ENCODE measurements around the gene DCP2. TPM values are rescaled to one million over a fixed set of nuclear protein-coding genes. Genes with fewer than 3 reads are reported as not detected.
A peak's percentile ranks its signal among the peaks of the same experiment; 100 is the strongest.

DCP2 gene
- total RNA-seq, 1 experiment from 2014 or later = 176 TPM

DNA sequence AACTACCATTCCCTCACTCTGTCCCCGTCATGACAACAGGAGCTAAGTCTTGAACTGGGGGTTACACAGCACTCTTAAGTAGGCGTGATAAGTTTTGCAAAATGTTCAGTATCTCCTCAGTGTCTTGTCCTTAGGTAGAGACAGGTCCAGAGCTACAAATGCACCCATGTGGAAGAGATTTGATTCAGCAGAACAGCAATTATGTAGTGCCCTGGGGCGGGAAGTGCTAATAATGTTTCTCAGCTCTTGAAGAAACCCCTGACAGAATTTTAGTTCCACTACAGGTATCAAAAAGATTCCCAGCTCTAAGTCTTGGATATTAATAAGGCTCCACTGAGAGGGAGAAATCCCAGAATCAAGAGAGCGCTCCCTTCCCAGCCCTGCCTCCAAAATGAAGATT lies 49.6 kb downstream of the DCP2 start:
- H3K14ac ChIP-seq (ENCODE audit: insufficient read depth, low read length) = no peak overlapping the region
- no peak overlapping the region for H3K27ac ChIP-seq (ENCODE audit: insufficient read length, low read depth, low read length)
- H3K18ac ChIP-seq (ENCODE audit: insufficient read length, low read depth, low read length) = no peak overlapping the region
- H3K4me1 Mint-ChIP-seq = peaks cover 15% of the 10 kb centered on the region in 2 experiments
- no peak overlapping the region for H4K8ac ChIP-seq (replicated peaks; ENCODE audit: insufficient read length, low read depth, low read length)
- H3K79me1 ChIP-seq (ENCODE audit: insufficient read depth, low read depth, low read length, poor library complexity, severe bottlenecking) = no peaks in the 10 kb centered on the region
- H4K20me1 ChIP-seq (ENCODE audit: control insufficient read depth, insufficient read depth, insufficient read length) = no peaks in the 10 kb centered on the region
- H2BK120ac ChIP-seq (ENCODE audit: low read depth, low read length, poor library complexity, severe bottlenecking) = no peak overlapping the region
- peak overlapping the region in 1 of 3 experiments; percentile 19; a peak in 1 of 7 replicates for H3K27ac Mint-ChIP-seq
- no peak overlapping the region for H2AFZ ChIP-seq (ENCODE audit: low read length)
- no peak for DNase-seq
- H3K23ac ChIP-seq (ENCODE audit: insufficient read length, low read depth, low read length) = no peak overlapping the region
- H3K56ac ChIP-seq (ENCODE audit: insufficient read length, low read depth, low read length) = no peak overlapping the region
- no peak overlapping the region for H2BK12ac ChIP-seq (ENCODE audit: insufficient read length, low read depth, low read length)
- WGBS (ENCODE audit: extremely low coverage, insufficient read length, low lambda C conversion rate) = no CpG with 5 or more reads among the region's 4 CpGs
- no peaks in the 10 kb centered on the region for H3K79me2 ChIP-seq (ENCODE audit: insufficient read depth, low read length)
- H2BK5ac ChIP-seq (ENCODE audit: insufficient read length, low read length) = no peak overlapping the region
- TF ChIP-seq, protein P1, sequence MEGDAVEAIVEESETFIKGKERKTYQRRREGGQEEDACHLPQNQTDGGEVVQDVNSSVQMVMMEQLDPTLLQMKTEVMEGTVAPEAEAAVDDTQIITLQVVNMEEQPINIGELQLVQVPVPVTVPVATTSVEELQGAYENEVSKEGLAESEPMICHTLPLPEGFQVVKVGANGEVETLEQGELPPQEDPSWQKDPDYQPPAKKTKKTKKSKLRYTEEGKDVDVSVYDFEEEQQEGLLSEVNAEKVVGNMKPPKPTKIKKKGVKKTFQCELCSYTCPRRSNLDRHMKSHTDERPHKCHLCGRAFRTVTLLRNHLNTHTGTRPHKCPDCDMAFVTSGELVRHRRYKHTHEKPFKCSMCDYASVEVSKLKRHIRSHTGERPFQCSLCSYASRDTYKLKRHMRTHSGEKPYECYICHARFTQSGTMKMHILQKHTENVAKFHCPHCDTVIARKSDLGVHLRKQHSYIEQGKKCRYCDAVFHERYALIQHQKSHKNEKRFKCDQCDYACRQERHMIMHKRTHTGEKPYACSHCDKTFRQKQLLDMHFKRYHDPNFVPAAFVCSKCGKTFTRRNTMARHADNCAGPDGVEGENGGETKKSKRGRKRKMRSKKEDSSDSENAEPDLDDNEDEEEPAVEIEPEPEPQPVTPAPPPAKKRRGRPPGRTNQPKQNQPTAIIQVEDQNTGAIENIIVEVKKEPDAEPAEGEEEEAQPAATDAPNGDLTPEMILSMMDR (conservative IDR thresholded peaks at IDR 0.05) = no peak
- no peak overlapping the region for H3K9ac ChIP-seq (ENCODE audit: extremely low read depth, insufficient read length, low read length)
- no peak overlapping the region for H3K4me2 ChIP-seq (ENCODE audit: insufficient read depth, insufficient read length, low read length)
- no peaks in the 10 kb centered on the region for H3K4me1 ChIP-seq (ENCODE audit: insufficient read depth, low read length)
- no peak overlapping the region for H2BK20ac ChIP-seq (ENCODE audit: low read depth, low read length, poor library complexity, severe bottlenecking)
- no peak overlapping the region for H4K91ac ChIP-seq (ENCODE audit: insufficient read length, low read depth, low read length)
- no peaks in the 10 kb centered on the region for H3K27me3 ChIP-seq (ENCODE audit: insufficient read depth, low read length)
- no peak overlapping the region for H3T11ph ChIP-seq (ENCODE audit: low read length)
- H2AK5ac ChIP-seq (ENCODE audit: insufficient read length, low read length) = no peak overlapping the region
- H3K9me3 ChIP-seq (ENCODE audit: control insufficient read depth, low read depth, low read length) = no peaks in the 10 kb centered on the region
- H4K5ac ChIP-seq (ENCODE audit: insufficient read length, low read depth, low read length) = no peak overlapping the region
- no peak overlapping the region for H2BK15ac ChIP-seq (ENCODE audit: low read depth, low read length)
- H3K4me3 Mint-ChIP-seq = no peak overlapping the region
- no peaks in the 10 kb centered on the region for H3K9me3 Mint-ChIP-seq
- H3K23me2 ChIP-seq (ENCODE audit: insufficient read length, low read depth, low read length, poor library complexity, severe bottlenecking) = no peaks in the 10 kb centered on the region
- H3K36me3 Mint-ChIP-seq (ENCODE audit: insufficient read depth in 1 of 3, low read depth in 3 of 3) = peaks cover 32 to 43% (median 43%) of the 10 kb centered on the region in 3 experiments; a peak in 6 of 7 replicates
- H3K27me3 Mint-ChIP-seq (ENCODE audit: low read depth) = no peaks in the 10 kb centered on the region
- H3K4ac ChIP-seq (ENCODE audit: low read depth, low read length) = no peak overlapping the region

Data from H9 (cell line).